OCI-LY7 (cell line): ENCODE data around the gene C9orf72. TPM values are rescaled to one million over a fixed set of nuclear protein-coding genes. Genes with fewer than 3 reads are reported as not detected.

Experiments
- BruUV-seq: library from RNA; stranded (reverse); fragments of 400-500 nt; replicated peaks from 2 replicates; lab custom pipeline; 2021; lab: Mats Ljungman, UMichigan
- CTCF ChIA-PET: fragments of 300-600 bp; sonication (Branson Sonifier 250); formaldehyde crosslinking; loops from one replicate; lab custom pipeline; 2022; ENCODE audit warnings: antibody characterized with exemption; ENCODE audit not compliant: unreplicated experiment; lab: Charles Lee
- POLR2A ChIA-PET: fragments of 300-600 bp; sonication (Branson Sonifier 250); formaldehyde crosslinking; loops from one replicate; lab custom pipeline; 2022; ENCODE audit warnings: antibody characterized with exemption; lab: Charles Lee
- DNase-seq: peaks from one replicate; pipeline ENCODE4 v3.0.0-alpha.2; 2015; ENCODE audit warnings: low spot score
- H2AFZ ChIP-seq: fragments of 200-600 bp; sonication (generic), shearing (Covaris generic); 2 replicates; pipeline ENCODE4 v1.6.1; 2014; ENCODE audit warnings: mild to moderate bottlenecking, antibody characterized with exemption, low read length, moderate library complexity
- H3K27ac ChIP-seq: fragments of 200-600 bp; sonication (generic); 2 replicates; pipeline ENCODE4 v1.5.1; 2014; ENCODE audit warnings: mixed run types, low read depth, mild to moderate bottlenecking, moderate library complexity, low read length, inconsistent platforms; ENCODE audit not compliant: poor library complexity, severe bottlenecking
- H3K36me3 ChIP-seq: fragments of 200-600 bp; sonication (generic); 2 replicates; pipeline ENCODE4 v1.6.1; 2014; ENCODE audit warnings: mild to moderate bottlenecking, antibody characterized with exemption, low read length, moderate library complexity, mixed read lengths; ENCODE audit not compliant: insufficient read depth
- H3K4me1 ChIP-seq: fragments of 200-600 bp; sonication (generic); 2 replicates; pipeline ENCODE4 v1.5.1; 2014; ENCODE audit warnings: mild to moderate bottlenecking, low read length; ENCODE audit not compliant: insufficient read depth, poor library complexity, severe bottlenecking
- H3K4me2 ChIP-seq: fragments of 200-600 bp; sonication (generic); 2 replicates; pipeline ENCODE4 v1.6.1; 2014; ENCODE audit warnings: mild to moderate bottlenecking, low read length
- H3K4me3 ChIP-seq: fragments of 200-600 bp; sonication (generic); 2 replicates; pipeline ENCODE4 v1.5.1; 2014; ENCODE audit warnings: mild to moderate bottlenecking, low read depth, low read length; ENCODE audit not compliant: poor library complexity, severe bottlenecking
- H3K79me2 ChIP-seq: fragments of 200-600 bp; sonication (generic); 2 replicates; pipeline ENCODE4 v1.6.1; 2016; ENCODE audit warnings: low read depth, mild to moderate bottlenecking, low read length, moderate library complexity, mixed read lengths; ENCODE audit not compliant: insufficient read depth
- H3K9me2 ChIP-seq: fragments of 200-600 bp; sonication (generic); 2 replicates; pipeline ENCODE4 v1.6.1; 2016; ENCODE audit warnings: mild to moderate bottlenecking, low read length, mixed read lengths; ENCODE audit not compliant: insufficient read depth
- H3K9me3 ChIP-seq: fragments of 200-600 bp; sonication (generic); 2 replicates; pipeline ENCODE4 v1.6.1; 2014; ENCODE audit warnings: mild to moderate bottlenecking, mixed run types, low read length, mixed read lengths
- H4K20me1 ChIP-seq: fragments of 200-600 bp; sonication (generic); 2 replicates; pipeline ENCODE4 v1.6.1; 2014; ENCODE audit warnings: mild to moderate bottlenecking, antibody characterized with exemption, low read length, moderate library complexity, mixed read lengths; ENCODE audit not compliant: insufficient read depth
- EZH2phosphoT487 ChIP-seq: fragments of 200-600 bp; sonication (generic); IDR thresholded peaks from 2 replicates; pipeline ENCODE4 v1.6.1; 2018; ENCODE audit warnings: low read depth, borderline replicate concordance, mild to moderate bottlenecking, mixed run types, antibody characterized with exemption, low read length, moderate library complexity, mixed read lengths
- intact Hi-C: fragments of 100-400 bp; cut with micrococcal nuclease; formaldehyde crosslinking; loops from one replicate; pipeline ENCODE4 v1.10.0; 2022; ENCODE audit not compliant: unreplicated experiment
- total RNA-seq, 2 experiments: library from RNA; depleted of rRNA in 1 of 2; stranded (reverse); fragments of >200 nt in 1 of 2; shearing (Covaris generic) in 1 of 2; gene quantifications; 2 replicates each; pipeline ENCODE4 v1.2.3, GENCODE V29; 2014 to 2022
- TF ChIP-seq, protein P1 (sequence below): fragments of 200-600 bp; sonication (generic); conservative IDR thresholded peaks from 2 replicates; pipeline ENCODE4 v1.5.1; 2014; ENCODE audit warnings: mild to moderate bottlenecking, antibody characterized with exemption, low read length, moderate library complexity, mixed read lengths

Gene C9orf72
- total RNA-seq, 2 experiments from 2014 or later, result 12.3 to 16.4 TPM

DNA sequence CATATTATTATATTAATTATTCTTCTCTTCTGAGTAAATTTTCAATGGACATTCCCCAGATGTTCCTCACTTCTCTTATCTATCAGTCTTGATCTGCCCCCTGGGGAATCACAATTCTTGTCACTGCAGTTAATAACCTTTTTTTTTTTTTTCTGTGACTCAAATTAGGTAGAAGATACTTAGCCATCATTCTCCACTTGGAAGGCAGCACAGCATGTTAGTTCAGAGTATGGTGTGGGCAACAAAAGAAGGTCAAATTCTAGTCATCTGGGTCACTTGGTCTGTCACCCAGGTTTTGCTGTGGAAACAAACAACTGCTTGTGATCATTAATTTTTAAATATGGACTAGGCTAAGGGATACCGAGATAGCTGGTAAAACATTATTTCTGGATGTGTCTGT, 35.5 kb downstream of the C9orf72 start:
- Histone ChIP-seq H3K79me2 (no peaks in the 10 kb centered on the region), H4K20me1 (no peaks in the 10 kb centered on the region), H3K4me1 (no peaks in the 10 kb centered on the region), H3K9me2 (no peaks in the 10 kb centered on the region), H3K4me2 (no peak overlapping the region), H3K27ac (no peak overlapping the region), H3K4me3 (no peak overlapping the region), H3K36me3 (no peaks in the 10 kb centered on the region), H2AFZ (no peak overlapping the region), H3K9me3 (no peaks in the 10 kb centered on the region)
- intact Hi-C loops, result no loop called here
- ChIA-PET POLR2A (interaction anchor here (0.6 kb wide), 3 partner anchors 47 to 367 kb away, joined by 3 to 7 read pairs (median 4); no protein-coding TSS in a partner anchor), CTCF (no interaction called here)
- no TSS peak for BruUV-seq
- no peak for DNase-seq
- TF ChIP-seq EZH2phosphoT487, result no peak
- TF ChIP-seq, protein P1, sequence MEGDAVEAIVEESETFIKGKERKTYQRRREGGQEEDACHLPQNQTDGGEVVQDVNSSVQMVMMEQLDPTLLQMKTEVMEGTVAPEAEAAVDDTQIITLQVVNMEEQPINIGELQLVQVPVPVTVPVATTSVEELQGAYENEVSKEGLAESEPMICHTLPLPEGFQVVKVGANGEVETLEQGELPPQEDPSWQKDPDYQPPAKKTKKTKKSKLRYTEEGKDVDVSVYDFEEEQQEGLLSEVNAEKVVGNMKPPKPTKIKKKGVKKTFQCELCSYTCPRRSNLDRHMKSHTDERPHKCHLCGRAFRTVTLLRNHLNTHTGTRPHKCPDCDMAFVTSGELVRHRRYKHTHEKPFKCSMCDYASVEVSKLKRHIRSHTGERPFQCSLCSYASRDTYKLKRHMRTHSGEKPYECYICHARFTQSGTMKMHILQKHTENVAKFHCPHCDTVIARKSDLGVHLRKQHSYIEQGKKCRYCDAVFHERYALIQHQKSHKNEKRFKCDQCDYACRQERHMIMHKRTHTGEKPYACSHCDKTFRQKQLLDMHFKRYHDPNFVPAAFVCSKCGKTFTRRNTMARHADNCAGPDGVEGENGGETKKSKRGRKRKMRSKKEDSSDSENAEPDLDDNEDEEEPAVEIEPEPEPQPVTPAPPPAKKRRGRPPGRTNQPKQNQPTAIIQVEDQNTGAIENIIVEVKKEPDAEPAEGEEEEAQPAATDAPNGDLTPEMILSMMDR, result no peak

DNA sequence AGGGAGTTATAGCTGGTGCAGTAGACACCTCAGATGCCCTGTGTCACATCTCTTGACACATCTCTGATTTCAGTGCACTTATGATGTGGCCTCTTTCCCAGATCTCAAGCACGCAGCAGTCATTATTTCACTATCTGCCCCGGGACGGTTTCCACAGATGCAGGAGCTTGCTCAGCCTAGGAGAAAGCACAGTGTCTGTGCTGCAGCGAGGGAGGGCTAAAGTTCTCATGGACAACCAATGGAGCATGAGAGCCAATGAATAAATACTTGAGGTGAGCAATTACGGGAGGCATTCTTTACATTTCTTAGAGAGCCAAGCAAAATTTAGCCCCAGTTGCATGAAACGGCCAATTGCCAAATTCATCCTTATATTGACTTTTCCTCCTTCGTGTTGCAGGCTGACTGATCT, 36.2 kb downstream of the C9orf72 start:
- Histone ChIP-seq H3K9me3 (no peaks in the 10 kb centered on the region), H4K20me1 (no peaks in the 10 kb centered on the region), H3K4me3 (no peak overlapping the region), H3K79me2 (no peaks in the 10 kb centered on the region), H3K9me2 (no peaks in the 10 kb centered on the region), H3K27ac (no peak overlapping the region), H2AFZ (no peak overlapping the region), H3K4me2 (no peak overlapping the region), H3K4me1 (no peaks in the 10 kb centered on the region), H3K36me3 (no peaks in the 10 kb centered on the region)
- no peak for DNase-seq
- ChIA-PET POLR2A (no interaction called here), CTCF (no interaction called here)
- intact Hi-C loops, result no loop called here
- TF ChIP-seq, protein P1, result no peak
- no peak for TF ChIP-seq EZH2phosphoT487
- no TSS peak for BruUV-seq

DNA sequence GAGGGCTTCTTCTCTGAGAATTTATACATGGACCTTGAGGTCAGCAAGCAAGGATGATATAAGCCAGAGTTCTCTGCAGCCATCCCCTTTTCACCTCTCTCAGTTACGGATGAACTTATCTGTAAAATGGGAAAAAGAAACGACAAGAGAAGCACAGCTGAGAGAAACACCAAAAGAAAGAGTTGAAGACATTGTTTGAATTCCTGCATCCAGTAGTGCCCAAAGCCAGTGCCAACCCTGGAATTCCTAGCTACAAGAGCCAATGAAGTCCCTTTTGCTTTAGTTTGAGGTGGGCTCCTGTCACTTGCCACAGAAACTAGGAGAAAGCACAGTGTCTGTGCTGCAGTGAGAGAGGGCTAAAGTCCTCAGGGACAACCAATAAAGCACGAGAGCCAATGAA, 37.1 kb downstream of the C9orf72 start:
- TF ChIP-seq EZH2phosphoT487, result no peak
- TF ChIP-seq, protein P1, result 0 out of 2 replicates have a peak, but pooled peaks have one; percentile 11
- intact Hi-C loops, result no loop called here
- Histone ChIP-seq H3K4me2 (no peak overlapping the region), H2AFZ (no peak overlapping the region), H3K9me2 (no peaks in the 10 kb centered on the region), H3K4me3 (no peak overlapping the region), H3K4me1 (no peaks in the 10 kb centered on the region), H3K27ac (no peak overlapping the region), H3K9me3 (no peaks in the 10 kb centered on the region), H3K36me3 (no peaks in the 10 kb centered on the region), H4K20me1 (no peaks in the 10 kb centered on the region), H3K79me2 (no peaks in the 10 kb centered on the region)
- ChIA-PET CTCF (no interaction called here), POLR2A (interaction anchor here (0.7 kb wide), 1 partner anchor 75 kb away, joined by 3 read pairs; no protein-coding TSS in a partner anchor)
- BruUV-seq, result no TSS peak
- no peak for DNase-seq
